Neural cell (in vitro differentiated cells): ENCODE data around the gene CYP39A1.

ENCODE experiments used
- EZH2 ChIP-seq: fragments of 200-600, 300-800 bp; shearing (Covaris generic), sonication (generic); IDR thresholded peaks from 2 replicates; pipeline ENCODE4 v1.6.1; 2014; ENCODE audit warnings: antibody characterized with exemption, low read length, borderline replicate concordance, mild to moderate bottlenecking; ENCODE audit not compliant: insufficient read depth, poor library complexity, severe bottlenecking
- MXI1 ChIP-seq: fragments of 450-650 bp; conservative IDR thresholded peaks from 2 replicates; pipeline ENCODE4 v1.6.1; 2014; ENCODE audit warnings: antibody characterized with exemption, mild to moderate bottlenecking; ENCODE audit not compliant: poor library complexity, severe bottlenecking
- TAF1 ChIP-seq: IDR thresholded peaks from 2 replicates; pipeline ENCODE4 v1.6.1; 2012; ENCODE audit warnings: low read depth
- TF ChIP-seq, protein P1 (sequence below): fragments of 450-650 bp; IDR thresholded peaks from 2 replicates; pipeline ENCODE4 v1.5.1; 2014; ENCODE audit warnings: antibody characterized with exemption, mild to moderate bottlenecking, moderate library complexity; ENCODE audit not compliant: poor library complexity, severe bottlenecking

DNA sequence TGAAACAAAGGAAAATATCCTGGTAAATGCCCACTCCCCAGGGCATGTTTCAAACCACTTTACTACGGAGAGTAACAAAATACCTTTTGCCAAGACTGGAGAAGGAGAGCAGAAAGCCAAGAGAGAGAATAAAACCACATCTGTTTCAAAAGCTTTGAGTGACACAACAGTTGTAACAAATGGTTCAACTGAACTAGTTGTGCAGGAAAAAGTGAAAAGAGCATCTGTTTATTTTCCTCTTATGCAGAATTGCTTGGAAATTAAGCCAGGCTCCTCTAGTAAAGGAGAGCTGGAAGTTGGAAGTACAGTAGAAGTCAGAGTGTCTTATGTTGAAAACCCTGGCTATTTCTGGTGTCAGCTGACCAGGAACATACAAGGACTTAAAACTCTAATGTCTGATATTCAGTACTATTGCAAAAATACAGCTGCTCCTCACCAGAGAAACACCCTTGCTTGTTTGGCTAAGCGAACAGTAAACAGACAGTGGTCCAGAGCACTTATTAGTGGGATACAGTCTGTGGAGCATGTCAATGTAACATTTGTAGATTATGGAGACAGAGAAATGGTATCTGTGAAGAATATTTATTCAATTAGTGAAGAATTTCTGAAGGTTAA, 37.6 kb upstream of the CYP39A1 start:
- TF ChIP-seq, protein P1, sequence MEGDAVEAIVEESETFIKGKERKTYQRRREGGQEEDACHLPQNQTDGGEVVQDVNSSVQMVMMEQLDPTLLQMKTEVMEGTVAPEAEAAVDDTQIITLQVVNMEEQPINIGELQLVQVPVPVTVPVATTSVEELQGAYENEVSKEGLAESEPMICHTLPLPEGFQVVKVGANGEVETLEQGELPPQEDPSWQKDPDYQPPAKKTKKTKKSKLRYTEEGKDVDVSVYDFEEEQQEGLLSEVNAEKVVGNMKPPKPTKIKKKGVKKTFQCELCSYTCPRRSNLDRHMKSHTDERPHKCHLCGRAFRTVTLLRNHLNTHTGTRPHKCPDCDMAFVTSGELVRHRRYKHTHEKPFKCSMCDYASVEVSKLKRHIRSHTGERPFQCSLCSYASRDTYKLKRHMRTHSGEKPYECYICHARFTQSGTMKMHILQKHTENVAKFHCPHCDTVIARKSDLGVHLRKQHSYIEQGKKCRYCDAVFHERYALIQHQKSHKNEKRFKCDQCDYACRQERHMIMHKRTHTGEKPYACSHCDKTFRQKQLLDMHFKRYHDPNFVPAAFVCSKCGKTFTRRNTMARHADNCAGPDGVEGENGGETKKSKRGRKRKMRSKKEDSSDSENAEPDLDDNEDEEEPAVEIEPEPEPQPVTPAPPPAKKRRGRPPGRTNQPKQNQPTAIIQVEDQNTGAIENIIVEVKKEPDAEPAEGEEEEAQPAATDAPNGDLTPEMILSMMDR: no peak
- no peak for TF ChIP-seq TAF1
- no peak for TF ChIP-seq EZH2
- no peak for TF ChIP-seq MXI1
